ENCODE measurements around the gene CFAP299. TPM values are rescaled to one million over a fixed set of nuclear protein-coding genes. Genes with fewer than 3 reads are reported as not detected.

Gene CFAP299
- total and polyA plus RNA-seq, 2 donors (not counting 3 experiments of a cell fraction or from before 2014, with no cell fraction given), result not detected

GRCh38 chr4:80466618-80467017 lies 131.1 kb downstream of the CFAP299 start:
- Histone ChIP-seq H3K4me2 (ENCODE audit: insufficient read depth, low read length) (no peak overlapping the region), H3K79me2 (ENCODE audit: control insufficient read depth, insufficient read depth, low read length) (no peaks in the 10 kb centered on the region), H3K9me1 (replicated peaks; ENCODE audit: control insufficient read depth, extremely low read depth, insufficient read depth, low read length) (no peaks in the 10 kb centered on the region), H3K36me3 (ENCODE audit: control insufficient read depth in 2 of 2, extremely low read depth in 1 of 2, insufficient read depth in 2 of 2, low read length in 2 of 2) (no peaks in the 10 kb centered on the region), H4K20me1 (replicated peaks; ENCODE audit: control insufficient read depth, extremely low read depth, insufficient read depth, low read length) (no peaks in the 10 kb centered on the region), H3K4me3 (replicated peaks in 1 of 3; ENCODE audit: insufficient read depth in 1 of 3, low read depth in 1 of 3, low read length in 3 of 3) (no peak overlapping the region), H3K9ac (replicated peaks; ENCODE audit: extremely low read depth, insufficient read depth, low read length) (no peak overlapping the region), H3K4me1 (ENCODE audit: control insufficient read depth, extremely low read depth, insufficient read depth, low read length) (no peaks in the 10 kb centered on the region), H3K9me3 (replicated peaks; ENCODE audit: control insufficient read depth, insufficient read depth, low read length) (no peaks in the 10 kb centered on the region), H3K27ac (ENCODE audit: insufficient read depth, low read depth, low read length) (no peak overlapping the region), H2AFZ (ENCODE audit: low read depth, low read length) (no peak overlapping the region), H3K27me3 (ENCODE audit: control insufficient read depth in 2 of 2, insufficient read depth in 2 of 2, low read length in 2 of 2) (no peaks in the 10 kb centered on the region)
- no TSS peak for BruUV-seq (replicated peaks)
- ChIA-PET POLR2A (no interaction called here), CTCF (no interaction called here)
- dilution Hi-C loops (cut with MboI; ENCODE audit: extremely low pct_ligation_motif_present, low sequenced_read_pairs), result no loop called here
- FAIRE-seq (no peak), DNase-seq (ENCODE audit: low read depth, low spot score) (no peak)
- intact Hi-C loops (cut with micrococcal nuclease), result no loop called here
- TF ChIP-seq MYC (IDR thresholded peaks at IDR 0.05; ENCODE audit: low read depth, low read length) (no peak), FOS (IDR thresholded peaks at IDR 0.05; ENCODE audit: borderline replicate concordance, insufficient read depth, low read length) (no peak), POLR2AphosphoS5 (IDR thresholded peaks at IDR 0.05; ENCODE audit: insufficient read depth, low read depth, low read length) (no peak), POLR2A (IDR thresholded peaks at IDR 0.05; ENCODE audit: low read depth, low read length) (no peak), JUN (IDR thresholded peaks at IDR 0.05; ENCODE audit: borderline replicate concordance, insufficient read depth, insufficient read length, low read depth) (no peak), CTCF (IDR thresholded peaks at IDR 0.05; ENCODE audit: extremely low read depth in 1 of 2, insufficient read depth in 1 of 2, low read depth in 1 of 2, low read length in 2 of 2) (no peak), GATA2 (IDR thresholded peaks at IDR 0.05; ENCODE audit: insufficient read depth, insufficient read length, low read depth, low read length) (no peak), EZH2 (IDR thresholded peaks at IDR 0.05; ENCODE audit: borderline replicate concordance, low read depth, low read length, severe bottlenecking) (no peak), MAX (IDR thresholded peaks at IDR 0.05; ENCODE audit: insufficient read depth, insufficient read length) (no peak)

Measured in endothelial cell of umbilical vein (primary cell).